ENCODE data around the gene RHOC.

- TF ChIP-seq GLI2 (tag by site-specific recombination; IDR thresholded peaks at IDR 0.05; ENCODE audit: borderline replicate concordance, low read depth) (no peak), CTCF (tag by site-specific recombination; IDR thresholded peaks at IDR 0.05) (no peak), YY1 (tag by site-specific recombination; IDR thresholded peaks at IDR 0.05) (no peak), FEZF1 (tag by site-specific recombination; IDR thresholded peaks at IDR 0.05) (no peak), BCL11A (tag by site-specific recombination; IDR thresholded peaks at IDR 0.05; ENCODE audit: low read depth) (no peak), ZNF701 (tag by site-specific recombination; IDR thresholded peaks at IDR 0.05) (no peak), ZNF280D (tag by site-specific recombination; IDR thresholded peaks at IDR 0.05) (no peak)
Measured at GRCh38 chr1:112665857-112666256, 41.1 kb downstream of the RHOC start.

All from HEK293 (cell line).